ENCODE results near the gene CHD9NB.
"Not testable (repeated sequence)": the region's sequence is repeated elsewhere in the genome, so short reads cannot be mapped to it uniquely, and the experiment has no call there.

Gene CHD9NB

DNA sequence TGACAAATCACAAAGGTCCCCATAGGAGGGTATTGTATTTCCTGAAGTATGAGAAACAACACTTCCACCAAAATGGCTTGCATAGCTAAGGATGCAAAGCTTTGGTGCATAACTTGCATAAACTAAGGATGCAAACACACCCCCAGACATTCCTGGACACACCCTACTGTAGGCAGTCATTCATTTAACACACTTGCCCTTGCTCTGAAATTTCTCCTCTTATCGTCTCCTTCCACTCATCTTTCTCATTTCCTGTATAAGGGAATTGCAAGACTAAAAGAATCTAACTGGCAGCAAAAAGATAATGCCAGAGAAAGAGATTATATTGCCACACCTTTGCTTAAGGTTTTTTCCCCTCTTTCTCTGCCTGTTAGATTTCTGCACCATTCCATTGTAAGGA is 30.4 kb upstream of the CHD9NB start:
- DNase-seq (ENCODE audit: low read depth) = peak; percentile 26

DNA sequence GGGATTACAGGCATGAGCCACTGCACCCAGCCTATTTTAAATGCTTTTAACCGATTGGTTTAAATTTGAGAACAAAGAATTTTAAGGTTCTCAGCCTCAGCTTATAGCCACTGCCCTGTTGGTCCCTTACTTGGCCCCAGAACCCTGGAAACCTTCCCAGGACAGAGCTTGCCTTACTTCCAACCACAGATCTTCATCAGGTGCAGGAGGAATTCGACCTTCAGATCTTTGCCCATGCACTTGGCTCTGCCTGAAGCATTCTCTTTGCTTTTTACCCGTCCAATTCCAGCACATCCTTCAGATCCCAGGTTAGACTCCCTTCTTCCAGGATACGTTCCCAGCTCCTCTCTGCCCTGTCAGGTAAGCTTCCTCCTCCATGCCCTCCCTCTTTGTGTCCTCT is 29.8 kb upstream of the CHD9NB start:
- no peak for DNase-seq (ENCODE audit: low read depth)

DNA sequence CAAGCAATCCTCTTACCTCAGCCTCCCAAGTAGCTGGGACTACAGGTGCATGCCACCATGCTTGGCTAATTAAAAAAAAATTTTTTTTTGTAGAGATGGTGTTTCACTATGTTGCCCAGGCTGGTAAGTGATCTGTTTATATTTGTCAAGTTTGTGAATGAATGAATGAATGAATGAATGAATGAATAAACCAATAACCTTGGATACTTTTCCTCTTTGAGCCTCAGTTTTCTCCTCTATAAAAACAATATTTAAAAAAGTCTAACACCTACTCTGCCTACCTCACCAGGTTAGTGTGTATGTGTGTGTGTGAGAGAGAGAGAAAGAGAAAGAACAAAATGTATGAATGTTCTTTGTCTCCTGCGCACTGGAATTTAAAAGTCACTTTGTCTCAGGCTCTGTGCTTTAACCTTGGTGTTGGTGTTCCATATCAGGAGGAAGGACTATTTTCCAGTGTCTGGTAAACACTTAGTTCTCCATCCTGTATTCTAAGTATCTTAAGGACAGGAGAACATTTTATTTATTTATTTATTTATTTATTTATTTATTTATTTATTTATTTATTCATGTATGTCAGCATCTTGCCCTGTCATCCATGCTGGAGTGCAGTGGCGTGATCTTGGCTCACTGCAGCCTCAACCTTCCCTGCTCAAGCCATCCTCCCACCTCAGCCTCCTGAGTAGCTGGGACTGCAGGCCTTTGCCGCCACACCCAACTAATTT is 29.1 kb upstream of the CHD9NB start:
- no peak for DNase-seq (ENCODE audit: low read depth)

DNA sequence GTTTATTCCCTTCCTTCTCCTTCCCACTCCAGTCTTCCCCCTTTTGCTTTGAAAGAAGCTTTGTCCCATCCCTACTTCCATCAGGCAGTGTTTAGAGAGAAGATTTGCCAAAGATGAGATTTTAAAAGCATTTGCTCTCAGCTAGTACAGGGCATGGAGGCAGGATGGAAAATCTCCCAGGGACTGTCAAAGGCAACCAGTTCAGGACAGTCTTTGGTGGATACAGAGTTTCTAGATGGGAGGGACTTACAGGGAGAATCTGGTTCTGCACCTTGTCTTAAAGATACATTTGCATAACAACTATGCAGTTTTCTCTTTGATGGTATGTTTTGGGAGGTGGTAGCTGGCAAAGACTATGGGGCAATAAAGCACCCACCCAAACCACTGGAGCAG is 28.3 kb upstream of the CHD9NB start:
- no peak for DNase-seq (ENCODE audit: low read depth)

DNA sequence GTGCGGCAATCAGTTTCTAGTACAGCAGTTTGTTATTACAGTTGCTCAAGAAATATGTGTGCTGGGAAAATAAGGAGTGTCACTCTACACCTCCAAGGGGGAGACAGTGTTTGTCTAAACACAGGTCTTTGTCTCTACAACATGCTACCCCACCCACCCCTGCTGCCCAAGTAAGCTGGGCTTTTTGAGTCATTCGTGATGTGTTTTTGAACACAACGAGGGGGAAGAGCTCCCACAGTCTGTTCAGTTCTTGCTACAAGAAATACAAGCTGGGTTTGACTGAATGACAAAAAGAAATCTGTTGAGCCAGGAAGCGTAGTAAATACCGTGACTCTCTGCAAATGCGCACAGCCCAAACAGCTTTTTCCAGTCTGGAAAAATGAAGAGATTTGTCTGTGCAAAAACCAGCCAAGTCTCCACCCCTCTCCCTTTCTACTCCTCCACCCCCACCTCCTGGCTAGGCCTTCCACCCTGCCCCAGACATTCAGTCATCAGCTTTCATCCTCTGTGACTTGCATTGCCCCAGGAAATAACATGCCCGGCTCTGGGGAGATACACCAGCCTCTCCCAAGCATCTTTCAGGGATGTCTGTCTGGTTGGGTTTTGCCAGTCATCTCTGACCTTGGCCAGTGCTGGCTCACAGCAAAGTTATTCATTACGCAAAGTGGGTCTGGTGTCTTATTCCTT is 27.8 kb upstream of the CHD9NB start:
- peak; percentile 88 for DNase-seq (ENCODE audit: low read depth)

DNA sequence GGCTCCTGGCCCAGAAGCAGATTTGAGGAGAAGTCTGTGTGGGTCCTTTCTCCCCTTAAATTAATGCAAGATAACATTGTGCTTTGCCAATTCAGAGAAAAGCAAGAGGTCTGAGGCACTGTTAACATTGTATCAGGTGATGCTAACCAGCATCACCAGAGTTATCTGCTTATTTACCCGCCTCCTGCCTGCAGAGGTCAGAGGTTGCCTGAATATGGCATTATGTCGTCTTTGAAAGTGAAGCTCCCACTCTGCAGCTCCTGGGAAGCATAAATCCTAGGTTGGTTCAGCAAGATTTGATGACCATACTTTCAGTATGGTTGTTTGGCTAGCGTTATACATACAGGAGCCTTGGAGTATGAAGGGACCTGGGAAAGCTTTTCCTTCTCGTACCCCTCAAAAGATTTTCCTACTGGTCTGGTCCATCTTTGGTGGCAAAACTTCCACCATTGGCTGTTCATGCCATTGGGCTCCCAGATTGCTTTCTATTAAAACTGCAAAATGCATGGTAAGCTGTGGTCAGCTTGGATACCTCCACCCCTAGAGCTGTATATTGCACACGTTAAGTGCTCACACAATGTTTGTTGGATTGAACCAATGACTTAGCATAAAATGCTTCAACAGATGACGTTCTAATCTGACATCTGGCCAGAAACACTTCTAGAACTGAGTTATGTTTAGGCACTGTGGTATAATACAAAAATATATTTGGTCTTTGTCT is 26.2 kb upstream of the CHD9NB start:
- no peak for DNase-seq (ENCODE audit: low read depth)

DNA sequence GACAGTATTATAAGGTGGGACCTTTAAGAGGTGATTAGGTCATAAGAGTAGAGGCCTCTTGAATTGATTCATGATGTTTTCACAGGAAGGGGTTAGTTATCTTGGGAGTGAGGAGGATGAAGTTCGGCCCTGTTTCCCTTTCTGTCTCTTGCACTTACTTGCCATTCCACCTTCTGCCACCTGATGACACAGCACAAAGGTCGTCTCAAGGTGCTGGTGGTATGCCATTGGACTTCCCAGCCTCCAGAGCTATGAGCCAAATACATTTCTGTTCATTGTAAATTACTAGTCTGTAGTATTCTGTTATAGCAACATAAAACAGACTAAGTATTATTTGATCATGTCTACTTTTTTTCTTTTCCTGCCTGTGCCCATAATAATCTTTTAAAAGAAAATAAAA is 25.6 kb upstream of the CHD9NB start:
- no peak for DNase-seq (ENCODE audit: low read depth)

DNA sequence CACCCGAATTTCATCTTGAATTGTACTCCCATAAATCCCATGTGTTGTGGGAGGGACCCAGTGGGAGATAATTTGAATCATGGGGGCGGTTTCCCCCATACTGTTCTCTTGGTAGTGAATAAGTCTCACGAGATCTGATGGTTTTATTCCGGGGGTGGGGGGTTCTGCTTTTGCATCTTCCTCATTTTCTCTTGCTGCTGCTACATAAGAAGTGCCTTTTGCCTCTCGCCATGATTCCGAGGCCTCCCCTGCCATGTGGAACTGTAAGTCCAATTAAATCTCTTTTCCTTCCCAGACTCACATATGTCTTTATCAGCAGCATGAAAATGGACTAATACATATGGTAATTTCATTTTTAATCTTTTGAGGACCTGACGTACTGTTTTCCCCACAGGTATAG is 22.8 kb upstream of the CHD9NB start:
- not testable (repeated sequence) for DNase-seq (ENCODE audit: low read depth)

DNA sequence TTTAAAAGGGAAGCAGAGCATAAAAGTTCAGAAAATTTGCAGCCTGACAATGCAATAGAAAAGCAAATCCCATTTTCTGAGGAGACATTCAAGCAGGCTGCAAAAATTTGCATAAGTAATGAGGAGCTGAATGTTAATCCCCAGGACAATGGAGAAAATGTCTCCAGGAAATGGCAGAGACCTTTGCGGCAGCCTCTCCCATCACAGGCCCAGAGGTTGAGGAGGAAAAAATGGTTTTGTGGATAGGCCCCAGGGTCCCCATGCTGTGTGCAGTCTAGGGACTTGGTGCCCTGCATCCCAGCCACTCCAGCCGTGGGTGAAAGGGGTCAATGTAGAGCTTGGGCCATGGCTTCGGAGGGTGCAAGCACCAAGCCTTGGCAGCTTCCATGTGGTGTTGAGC is 21.6 kb upstream of the CHD9NB start:
- DNase-seq (ENCODE audit: low read depth) = not testable (repeated sequence)

DNA sequence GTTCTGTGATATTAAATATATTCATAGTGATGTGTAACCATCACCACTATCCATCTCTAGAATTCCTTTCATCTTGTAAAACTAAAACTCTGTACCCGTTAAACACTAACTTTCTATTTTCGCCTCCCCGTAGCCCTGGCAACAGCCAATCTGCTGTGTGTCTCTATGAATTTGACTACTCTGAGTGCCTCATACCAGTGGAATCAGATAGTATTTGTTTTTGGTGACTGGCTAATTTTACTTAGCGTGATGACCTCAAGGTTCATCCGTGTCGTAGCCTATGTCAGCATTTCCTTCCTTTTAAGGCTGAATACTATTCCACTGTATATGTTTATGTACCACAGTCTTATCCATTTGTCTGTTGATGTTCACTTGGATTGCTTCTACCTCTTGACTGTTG is 20.3 kb upstream of the CHD9NB start:
- no peak for DNase-seq (ENCODE audit: low read depth)

DNA sequence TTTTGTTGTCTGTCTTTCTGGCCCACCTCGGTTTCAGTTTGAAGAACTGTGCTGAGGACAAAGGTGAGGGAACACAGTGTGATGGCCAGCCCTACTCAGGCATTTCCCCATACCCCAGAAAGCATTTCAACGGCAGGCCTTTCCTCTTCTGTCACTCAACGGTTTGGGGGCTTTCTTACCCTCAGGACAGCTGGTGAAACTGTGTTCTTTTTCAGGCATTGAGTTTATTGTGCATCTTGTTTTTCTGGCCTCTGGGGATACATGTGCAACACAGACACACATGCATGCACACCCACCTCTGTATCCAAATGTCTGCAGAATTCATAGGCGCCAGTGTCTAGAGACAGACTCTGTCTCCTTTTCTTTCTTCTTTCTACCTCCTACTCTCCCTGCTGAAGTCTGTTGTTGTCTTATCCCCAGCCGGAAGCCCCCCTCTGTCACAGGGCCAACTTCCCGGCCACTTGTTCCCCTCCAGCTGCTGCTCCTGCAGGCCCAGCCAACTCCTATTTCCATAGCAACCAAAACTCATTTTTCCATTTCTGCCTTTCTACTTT is 19.1 kb upstream of the CHD9NB start:
- DNase-seq (ENCODE audit: low read depth) = no peak

DNA sequence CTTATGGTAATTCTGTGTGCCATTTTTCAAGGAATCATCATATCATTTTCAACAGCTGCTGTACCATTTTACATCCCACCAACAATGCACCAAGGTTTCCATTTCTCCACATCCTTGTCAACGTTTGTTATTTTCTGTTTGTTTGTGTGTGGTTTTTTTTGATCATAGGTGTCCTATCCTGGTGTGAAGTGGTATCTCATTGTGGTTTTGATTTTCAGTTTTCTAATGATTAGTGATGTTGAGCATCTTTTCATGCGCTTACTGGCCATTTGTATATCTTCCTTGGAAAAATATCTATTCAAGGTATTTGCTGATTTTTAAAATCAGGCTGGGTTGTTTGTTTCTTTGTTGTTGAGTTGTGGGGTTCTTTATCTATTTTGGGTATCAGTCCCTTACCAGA is 17.1 kb upstream of the CHD9NB start:
- DNase-seq (ENCODE audit: low read depth) = no peak

DNA sequence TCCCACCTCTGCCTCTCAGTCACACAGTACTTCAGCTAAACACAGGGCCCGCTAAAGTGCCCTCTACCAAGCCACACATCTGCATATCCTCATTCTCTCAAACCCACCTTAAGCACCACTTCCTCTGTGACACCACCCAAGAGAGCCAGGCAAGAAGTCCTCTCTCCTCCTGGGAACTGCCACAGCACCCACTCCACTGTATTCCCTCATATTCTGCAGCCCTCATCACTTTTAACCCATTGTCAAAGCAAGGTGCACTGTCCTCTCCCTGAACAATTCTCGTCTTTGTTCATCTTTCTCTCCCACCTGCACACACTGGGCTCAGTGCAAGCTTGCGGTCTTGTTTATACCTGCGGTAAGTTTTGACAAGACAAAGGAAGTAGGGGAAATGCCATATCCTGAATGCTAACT is 15.7 kb upstream of the CHD9NB start:
- no peak for DNase-seq (ENCODE audit: low read depth)

DNA sequence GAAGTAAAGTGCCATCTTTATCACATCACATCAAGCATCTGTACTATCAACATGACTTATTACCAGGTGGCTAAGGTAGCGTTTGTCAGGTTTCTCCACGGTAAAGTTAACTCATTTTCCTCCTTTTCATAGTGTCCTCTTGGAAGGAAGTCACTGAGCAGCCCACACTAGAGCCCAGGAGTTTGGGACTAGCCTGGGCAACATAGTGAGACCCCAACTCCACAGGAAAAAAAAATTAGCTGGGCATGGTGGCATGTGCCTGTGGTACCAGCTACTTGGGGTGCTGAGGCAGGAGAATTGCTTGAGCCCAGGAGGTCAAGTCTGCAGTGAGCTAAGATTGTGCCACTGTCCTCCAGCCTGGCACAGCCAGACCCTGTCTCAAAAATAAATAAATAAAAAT is 15.0 kb upstream of the CHD9NB start:
- DNase-seq (ENCODE audit: low read depth) = no peak

DNA sequence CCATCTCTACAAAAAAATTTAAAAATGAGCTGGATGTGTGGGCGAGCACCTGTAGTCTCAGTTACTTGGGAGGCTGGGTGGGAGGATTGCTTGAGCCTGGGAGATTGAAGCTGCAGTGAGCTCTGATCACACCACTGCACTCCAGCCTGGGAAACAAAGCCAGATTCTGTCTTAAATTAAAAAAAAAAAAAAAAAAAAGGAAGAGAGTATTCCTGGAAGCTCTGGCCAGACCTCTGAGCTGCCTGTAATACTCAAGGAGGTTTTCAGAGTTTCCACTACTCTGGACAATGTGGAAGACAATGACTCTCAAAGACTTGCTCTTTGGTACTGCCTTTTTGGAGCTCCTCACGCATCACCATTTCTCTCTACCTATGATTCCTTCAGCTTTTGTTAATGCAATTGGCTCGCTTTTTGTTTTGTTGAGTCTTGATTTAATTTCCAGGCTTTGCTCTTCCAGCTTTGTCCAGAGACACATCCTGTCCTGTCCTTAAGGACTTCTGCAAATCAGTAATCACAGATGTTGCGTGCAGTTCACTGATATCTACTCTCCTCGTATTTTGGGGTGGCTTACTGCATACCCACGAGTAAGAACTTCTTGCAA is 12.9 kb upstream of the CHD9NB start:
- DNase-seq (ENCODE audit: low read depth) = no peak

DNA sequence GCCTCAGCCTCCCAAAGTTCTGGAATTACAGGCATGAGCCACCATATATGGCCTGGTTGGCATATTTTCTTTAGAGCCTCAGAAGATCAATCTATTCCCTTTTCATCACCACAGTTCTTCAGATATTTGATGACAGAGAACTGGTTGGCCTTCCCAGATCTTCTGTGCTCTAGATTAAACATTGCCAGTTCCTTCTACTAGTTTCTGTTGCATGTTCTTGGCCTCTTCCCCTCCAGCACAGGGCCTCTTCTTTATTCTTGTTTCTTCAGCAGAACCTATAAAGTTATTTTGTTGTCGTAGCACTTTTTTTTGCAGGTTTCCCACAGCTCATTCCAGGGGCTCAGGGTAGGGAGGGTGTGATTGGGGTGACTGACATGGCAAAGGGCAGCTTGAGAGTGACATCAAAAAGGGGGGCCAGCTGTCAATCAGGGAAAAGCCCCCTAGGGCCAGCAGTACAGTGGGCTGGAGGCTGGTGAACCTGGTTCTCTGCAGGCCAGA is 11.4 kb upstream of the CHD9NB start:
- DNase-seq (ENCODE audit: low read depth) = no peak

DNA sequence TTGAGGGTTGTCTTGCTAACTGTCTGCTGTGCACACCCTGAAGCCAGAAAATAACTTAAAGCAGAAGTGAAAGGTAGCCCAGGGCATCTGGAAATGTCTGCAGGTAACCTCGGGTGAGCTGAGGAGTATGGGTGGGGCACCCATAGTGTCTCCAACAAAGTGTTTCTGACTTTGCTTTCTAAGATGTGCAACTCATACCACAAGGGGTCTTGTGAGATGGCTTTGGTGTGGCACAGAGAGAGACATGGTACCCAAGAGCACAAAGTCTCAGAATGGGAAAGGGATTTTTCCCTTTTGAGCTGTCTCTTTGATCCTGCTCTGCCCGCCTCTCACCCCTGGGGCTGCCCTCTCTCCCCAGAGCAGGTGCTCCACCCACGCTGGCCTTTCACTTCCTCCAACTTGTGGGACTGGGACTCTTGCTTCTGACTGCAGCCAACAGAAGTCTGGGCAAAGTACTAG is 9.0 kb upstream of the CHD9NB start:
- DNase-seq (ENCODE audit: low read depth) = no peak

DNA sequence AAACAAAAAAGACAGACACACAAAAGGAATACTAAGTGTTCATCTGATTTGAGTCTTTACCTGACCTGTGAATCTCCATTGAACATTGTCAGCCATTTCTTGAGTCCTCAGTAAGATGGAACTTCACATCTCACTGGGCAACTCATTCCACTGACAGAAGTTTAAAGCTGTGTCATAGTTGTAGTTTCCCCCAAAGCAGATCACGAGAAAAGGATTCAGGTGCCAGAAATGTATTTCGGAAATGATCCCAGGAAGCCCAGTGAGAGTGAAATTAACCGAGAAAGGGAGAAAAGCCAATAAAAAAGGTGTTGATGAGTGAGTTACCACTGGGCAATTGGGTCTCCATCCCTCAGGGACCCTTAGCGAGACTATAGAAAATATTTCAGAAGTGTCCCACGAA is 8.6 kb upstream of the CHD9NB start:
- no peak for DNase-seq (ENCODE audit: low read depth)

DNA sequence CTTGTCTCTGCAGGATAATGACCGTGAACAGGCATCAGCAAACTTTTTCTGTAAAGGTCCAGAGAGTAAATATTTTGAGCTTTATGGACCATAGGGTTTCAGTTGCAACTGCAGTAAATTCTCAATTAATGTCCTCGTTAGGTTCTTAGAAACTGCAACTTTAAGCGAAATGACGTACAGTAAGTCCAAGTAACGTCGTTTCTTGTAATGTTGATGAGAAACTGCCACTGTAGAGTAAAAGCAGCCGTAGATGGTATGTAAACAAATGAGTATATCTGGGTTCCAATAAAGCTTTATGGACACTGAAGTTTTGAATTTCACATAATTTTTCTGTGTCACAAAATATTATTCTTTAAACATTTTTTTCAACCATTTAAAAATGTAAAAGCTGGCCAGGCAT is 7.0 kb upstream of the CHD9NB start:
- no peak for DNase-seq (ENCODE audit: low read depth)

DNA sequence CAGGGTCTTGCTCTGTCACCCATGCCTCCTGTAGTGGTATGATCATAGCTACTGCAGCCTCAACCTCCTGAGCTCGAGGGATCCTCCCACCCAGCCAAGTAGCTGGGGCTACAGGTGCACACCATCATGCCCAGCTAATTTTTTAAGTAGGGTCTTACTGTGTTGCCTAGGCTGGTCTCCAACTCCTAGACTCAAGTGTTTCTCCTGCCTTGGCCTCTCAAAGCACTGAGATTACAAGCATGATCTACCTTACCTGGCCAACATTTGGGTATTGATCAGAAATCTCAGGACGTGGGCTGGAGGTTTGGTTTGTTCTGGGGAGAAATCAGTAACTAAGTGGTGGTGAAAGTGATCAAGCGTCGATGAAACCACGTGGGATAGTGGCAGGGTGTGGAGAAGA is 6.2 kb upstream of the CHD9NB start:
- no peak for DNase-seq (ENCODE audit: low read depth)

DNA sequence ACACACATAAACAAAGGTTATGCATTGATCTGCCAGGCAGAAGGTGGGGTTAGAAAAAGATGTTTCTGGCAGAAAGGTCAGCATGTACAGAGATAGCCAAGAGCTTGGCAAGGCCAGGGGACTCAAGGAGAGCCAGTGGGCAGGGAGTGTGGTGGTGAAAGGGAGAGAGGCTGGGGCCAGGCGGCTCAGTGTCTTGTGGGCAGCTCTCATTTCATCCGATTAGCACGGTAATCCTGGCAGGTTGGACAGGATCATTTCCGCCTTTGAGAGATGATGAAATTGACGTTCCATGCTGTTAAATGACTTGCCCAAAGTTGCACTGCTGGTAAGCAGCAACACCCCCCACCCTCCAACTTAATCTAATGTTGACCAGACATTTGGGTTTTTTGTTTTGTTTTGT is 5.7 kb upstream of the CHD9NB start:
- DNase-seq (ENCODE audit: low read depth) = no peak

DNA sequence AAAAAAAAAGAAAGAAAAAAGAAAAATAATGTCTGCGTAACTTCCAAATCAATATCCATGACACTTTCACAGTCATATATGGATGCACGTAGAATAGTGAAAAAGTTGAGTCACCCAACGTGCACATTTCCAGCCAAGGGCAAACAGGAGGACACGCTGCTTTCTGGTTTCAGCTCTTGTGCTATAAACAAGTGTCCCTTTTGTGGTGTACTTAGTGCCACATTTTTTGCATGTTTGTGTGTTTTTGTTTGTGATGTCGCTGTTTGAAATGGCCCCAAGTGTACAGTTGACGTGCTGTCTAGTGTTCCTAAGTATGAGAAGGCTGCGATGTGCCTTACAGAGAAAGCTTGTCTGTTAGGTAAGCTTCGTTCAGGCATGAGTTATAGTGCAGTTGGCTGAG is 5.0 kb upstream of the CHD9NB start:
- DNase-seq (ENCODE audit: low read depth) = no peak
